Mucosa of descending colon (tissue), 3 donors: Measurements from ENCODE around the gene HAND2. TPM values are rescaled to one million over a fixed set of nuclear protein-coding genes. Genes with fewer than 3 reads are reported as not detected.

Source experiments
- ATAC-seq: fragments of 200-7000 bp; cut with Tn5 transposase; one replicate; pipeline ENCODE4 v1.9.1; 2020; ENCODE audit warnings: mild to moderate bottlenecking, moderate library complexity
- DNase-seq, 3 donors: peaks; one replicate each; pipeline ENCODE4 v3.0.0-alpha.2; 2020
- H3K36me3 ChIP-seq: fragments of 200-600 bp; one replicate; pipeline ENCODE4 v1.8.0; 2021; ENCODE audit warnings: low read depth, mild to moderate bottlenecking
- H3K4me1 ChIP-seq: fragments of 200-600 bp; one replicate; pipeline ENCODE4 v1.8.0; 2021; ENCODE audit warnings: low read depth, mild to moderate bottlenecking
- H3K4me3 ChIP-seq: fragments of 200-600 bp; one replicate; pipeline ENCODE4 v1.8.0; 2021; ENCODE audit warnings: mild to moderate bottlenecking
- H3K9me3 ChIP-seq: fragments of 200-600 bp; one replicate; pipeline ENCODE4 v1.8.0; 2021; ENCODE audit warnings: mild to moderate bottlenecking
- intact Hi-C, 2 donors: fragments of 100-400 bp; cut with DNase I in 1 of 2; cut with micrococcal nuclease in 1 of 2; formaldehyde crosslinking; loops; one replicate each; pipeline versions ENCODE4 v1.11.0 to v1.11.1; 2022; cut with DNase I, micrococcal nuclease
- total RNA-seq, 3 donors: library from RNA; stranded (reverse); fragmentation: NEBNext Ultra II Directional in 2 of 3; extraction: Animal tissue kit (Norgen Biotek cat#: 25700) in 2 of 3; gene quantifications; one replicate each; pipeline versions ENCODE4 v1.2.1 to v1.2.4, GENCODE V29; 2021 to 2023
- TF ChIP-seq, protein P1 (sequence below): fragments of 200-600 bp; IDR thresholded peaks from one replicate; pipeline ENCODE4 v1.8.0; 2022; ENCODE audit warnings: antibody characterized with exemption, mild to moderate bottlenecking
- donor health status: DM: no; HTN: no; CAD: no; lungs with moderate emphysema.
- donor health status: DM: no; HTN: no; CAD: no.
- donor health status: DM: no; HTN: yes; CAD: no.

Gene HAND2
- total RNA-seq, 3 donors from 2014 or later, result 3.3 to 175 (median 11.8) TPM

DNA sequence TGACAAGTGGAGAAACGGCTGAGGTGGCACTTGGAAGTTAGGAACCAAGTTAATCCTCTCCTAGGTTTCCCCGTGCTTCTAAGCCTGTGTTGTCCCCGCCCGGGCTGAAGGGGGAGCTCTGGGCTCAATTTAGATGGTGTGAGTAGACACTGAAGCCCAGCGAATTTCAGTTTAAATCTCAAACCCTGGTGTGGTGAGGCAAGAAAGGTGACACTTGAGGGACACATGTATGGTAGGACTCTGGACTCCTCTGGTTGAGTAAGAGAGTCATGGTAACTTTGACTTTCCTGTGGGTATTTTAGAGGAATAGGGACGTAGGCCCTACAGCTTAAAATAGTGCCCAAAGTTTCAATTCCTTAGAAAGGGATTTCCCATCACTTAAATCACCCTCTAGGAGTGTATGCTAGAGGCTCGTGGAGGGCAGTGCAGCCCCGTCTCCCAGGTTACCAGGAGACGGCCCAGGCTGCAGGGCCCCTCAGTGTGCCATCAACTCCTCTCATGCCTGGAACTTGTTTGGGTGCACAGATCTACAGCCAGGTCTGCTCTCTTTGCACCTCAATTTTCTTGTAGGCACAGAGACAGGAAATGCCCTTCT lies 24.0 kb downstream of the HAND2 start:
- intact Hi-C loops, result loop anchor here in 1 of 2 donors (10.0 kb wide), 1 partner anchor 809 kb away; no protein-coding TSS in a partner anchor
- no peak overlapping the region for H3K4me3 ChIP-seq
- peak in 2 of 3 donors; percentile 67 to 74 for DNase-seq

DNA sequence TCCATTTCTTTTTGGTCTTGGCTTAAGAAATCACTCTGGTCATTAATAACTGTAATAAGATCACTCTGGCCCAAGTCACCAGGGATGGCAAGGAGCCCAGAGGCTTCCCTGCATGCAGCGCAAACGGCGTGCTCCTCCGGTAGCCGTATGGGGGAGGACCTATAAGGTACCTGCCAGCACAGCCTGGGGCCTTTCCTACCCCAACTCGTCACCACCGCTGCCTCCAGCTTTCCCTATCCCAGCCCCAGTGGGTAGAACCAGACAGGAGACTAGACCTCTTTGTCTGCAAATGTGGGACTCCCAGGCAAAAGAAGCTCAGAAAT lies 25.9 kb downstream of the HAND2 start:
- TF ChIP-seq, protein P1, sequence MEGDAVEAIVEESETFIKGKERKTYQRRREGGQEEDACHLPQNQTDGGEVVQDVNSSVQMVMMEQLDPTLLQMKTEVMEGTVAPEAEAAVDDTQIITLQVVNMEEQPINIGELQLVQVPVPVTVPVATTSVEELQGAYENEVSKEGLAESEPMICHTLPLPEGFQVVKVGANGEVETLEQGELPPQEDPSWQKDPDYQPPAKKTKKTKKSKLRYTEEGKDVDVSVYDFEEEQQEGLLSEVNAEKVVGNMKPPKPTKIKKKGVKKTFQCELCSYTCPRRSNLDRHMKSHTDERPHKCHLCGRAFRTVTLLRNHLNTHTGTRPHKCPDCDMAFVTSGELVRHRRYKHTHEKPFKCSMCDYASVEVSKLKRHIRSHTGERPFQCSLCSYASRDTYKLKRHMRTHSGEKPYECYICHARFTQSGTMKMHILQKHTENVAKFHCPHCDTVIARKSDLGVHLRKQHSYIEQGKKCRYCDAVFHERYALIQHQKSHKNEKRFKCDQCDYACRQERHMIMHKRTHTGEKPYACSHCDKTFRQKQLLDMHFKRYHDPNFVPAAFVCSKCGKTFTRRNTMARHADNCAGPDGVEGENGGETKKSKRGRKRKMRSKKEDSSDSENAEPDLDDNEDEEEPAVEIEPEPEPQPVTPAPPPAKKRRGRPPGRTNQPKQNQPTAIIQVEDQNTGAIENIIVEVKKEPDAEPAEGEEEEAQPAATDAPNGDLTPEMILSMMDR, result no peak
- Histone ChIP-seq H3K36me3 (no peaks in the 10 kb centered on the region), H3K4me1 (no peaks in the 10 kb centered on the region), H3K4me3 (no peak overlapping the region), H3K9me3 (no peaks in the 10 kb centered on the region)
- ATAC-seq (no peak), DNase-seq (no peak)
- intact Hi-C loops, result loop anchor here in 1 of 2 donors (10.0 kb wide), 1 partner anchor 811 kb away; no protein-coding TSS in a partner anchor

More for the DNA sequence above, 24.0 kb downstream of the HAND2 start:
- ATAC-seq, result peak; percentile 80
- Histone ChIP-seq H3K36me3 (no peaks in the 10 kb centered on the region), H3K9me3 (no peaks in the 10 kb centered on the region), H3K4me1 (no peaks in the 10 kb centered on the region)
- TF ChIP-seq, protein P1, result peak; percentile 48

DNA sequence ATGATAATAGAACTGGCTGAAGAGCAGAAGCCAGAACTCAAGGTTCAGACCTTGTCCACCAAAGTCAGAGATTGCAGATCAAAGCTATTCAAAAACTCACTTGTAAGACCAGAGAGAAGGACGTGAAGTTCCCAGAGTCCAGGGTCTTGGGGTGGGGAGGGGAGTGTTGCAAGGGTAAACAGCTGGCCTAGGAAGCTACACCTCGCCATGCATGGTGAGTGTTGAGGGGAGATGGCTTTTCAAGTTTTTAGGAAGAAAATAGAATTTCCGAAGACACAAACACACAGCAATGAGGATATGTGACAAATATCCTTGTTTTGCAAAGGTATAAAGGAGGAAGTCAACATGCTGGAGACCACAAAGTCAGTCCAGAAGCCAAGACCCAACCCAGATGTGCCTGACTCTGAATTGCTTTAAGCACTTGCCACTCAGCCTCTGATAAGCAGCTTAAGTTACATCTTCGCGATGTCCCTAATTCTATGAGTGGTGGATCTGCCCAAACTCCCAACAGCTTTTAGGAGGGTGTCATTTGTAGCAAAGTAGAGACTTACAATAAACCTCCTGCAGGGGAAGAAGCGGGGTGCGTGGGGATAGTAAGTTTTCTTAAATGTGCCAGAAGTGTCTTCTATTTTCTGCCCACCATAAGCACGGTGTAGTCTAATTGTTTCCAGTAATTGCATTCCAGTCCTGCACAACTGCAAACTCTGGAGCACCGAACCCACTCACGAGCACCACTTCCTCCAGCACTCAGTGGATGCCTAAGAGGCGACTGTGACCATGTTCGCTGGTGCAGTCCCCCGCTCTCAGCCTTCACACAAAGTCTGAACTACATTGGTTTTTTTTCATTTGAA lies 26.5 kb downstream of the HAND2 start:
- H3K4me1 ChIP-seq, result no peaks in the 10 kb centered on the region
- DNase-seq (no peak), ATAC-seq (no peak)
- no peak overlapping the region for H3K4me3 ChIP-seq
- intact Hi-C loops, result loop anchor here in 1 of 2 donors (10.0 kb wide), 1 partner anchor 811 kb away; no protein-coding TSS in a partner anchor
- no peaks in the 10 kb centered on the region for H3K9me3 ChIP-seq
- TF ChIP-seq, protein P1, result no peak
- H3K36me3 ChIP-seq, result no peaks in the 10 kb centered on the region

DNA sequence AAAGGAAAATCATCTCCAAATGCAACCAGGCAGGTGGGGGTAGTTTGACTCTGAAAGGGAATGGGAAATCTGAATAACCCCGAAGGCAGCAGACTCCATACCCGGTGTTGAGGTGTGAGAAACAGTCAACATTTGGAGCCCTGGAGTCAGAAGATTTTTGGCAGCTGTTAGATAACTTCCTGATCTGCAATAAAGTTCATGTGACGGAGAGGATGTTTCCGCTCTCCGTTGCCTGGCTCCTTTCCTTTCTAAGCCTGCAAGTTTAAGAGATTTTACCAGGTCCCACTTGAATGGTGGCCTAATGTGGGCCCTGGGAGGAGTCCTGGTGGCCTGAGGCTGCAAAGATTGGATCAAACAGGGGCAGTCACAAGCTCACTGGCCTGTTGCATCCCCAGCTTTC lies 27.7 kb downstream of the HAND2 start:
- intact Hi-C loops, result loop anchor here in 1 of 2 donors (10.0 kb wide), 1 partner anchor 813 kb away; no protein-coding TSS in a partner anchor
- H3K4me1 ChIP-seq, result no peaks in the 10 kb centered on the region
- no peak for DNase-seq
- H3K9me3 ChIP-seq, result no peaks in the 10 kb centered on the region
- TF ChIP-seq, protein P1, result no peak
- no peak for ATAC-seq
- H3K36me3 ChIP-seq, result no peaks in the 10 kb centered on the region
- H3K4me3 ChIP-seq, result no peak overlapping the region

DNA sequence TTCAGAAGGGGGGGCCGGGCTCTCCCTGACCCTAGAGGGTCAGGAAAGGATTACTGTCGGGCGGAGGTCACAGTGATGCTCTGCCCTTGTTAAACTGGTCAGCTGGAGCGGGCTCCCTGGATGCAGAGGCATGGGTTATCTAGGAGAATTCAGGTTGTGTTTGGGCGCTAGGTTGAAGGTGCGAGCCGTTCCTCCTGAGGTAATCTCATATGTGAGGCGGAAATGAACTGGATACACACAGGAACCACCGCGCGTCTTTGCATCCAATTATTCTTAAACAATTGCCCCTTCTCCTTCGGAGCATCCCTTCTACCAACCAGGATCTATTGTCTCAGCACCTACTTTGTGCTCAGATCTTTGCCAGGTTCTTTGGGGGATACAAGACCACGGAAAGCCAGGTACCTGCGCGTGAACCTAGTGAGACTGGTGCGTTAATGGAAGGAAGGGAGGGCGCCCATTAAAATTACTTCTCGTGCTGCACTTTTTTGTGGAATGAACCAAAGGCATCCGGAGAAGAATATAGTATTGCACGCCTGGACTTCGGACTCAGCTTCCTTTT lies 28.4 kb downstream of the HAND2 start:
- ATAC-seq, result no peak
- TF ChIP-seq, protein P1, result no peak
- no peaks in the 10 kb centered on the region for H3K36me3 ChIP-seq
- no peak for DNase-seq
- H3K4me1 ChIP-seq, result no peaks in the 10 kb centered on the region
- H3K9me3 ChIP-seq, result no peaks in the 10 kb centered on the region
- intact Hi-C loops, result loop anchor here in 1 of 2 donors (10.0 kb wide), 1 partner anchor 813 kb away; no protein-coding TSS in a partner anchor
- H3K4me3 ChIP-seq, result no peak overlapping the region
